Measurements from ENCODE around the gene B3GALNT2. TPM values are rescaled to one million over a fixed set of nuclear protein-coding genes. Genes with fewer than 3 reads are reported as not detected.

B3GALNT2 gene
- total RNA-seq, result 22.8 TPM

GRCh38 chr1:235504122-235504493 lies at the start of gene B3GALNT2:
Gene B3GALNT2 (minus strand): TSS chr1:235504452. CDS start chr1:235504252, 200 bp downstream.

Small RNAs within 50 kb of the gene (small RNA-seq; reads per million reads assigned to genes)
- gene MTCO3P46 (not detected), gene MTND4LP21 (not detected), gene RPS21P1 (not detected)

Other genes with a start within 250 kb of the B3GALNT2 start
- gene ARID4B, start 176.3 kb downstream of the B3GALNT2 start, total RNA-seq, result 67.4 TPM
- 33.9 TPM for gene GGPS1, start 175.9 kb downstream of the B3GALNT2 start, total RNA-seq
- gene TBCE, start 137.0 kb downstream of the B3GALNT2 start, total RNA-seq, result 36.0 TPM
- gene GNG4, start 145.3 kb upstream of the B3GALNT2 start, total RNA-seq, result 81.0 TPM

Data from diencephalon (tissue), 1 donor.